ENCODE measurements around the gene PIAS4.

PIAS4 gene

GRCh38 chr19:4035582-4035981 lies 28.0 kb downstream of the PIAS4 start:
- no peak for DNase-seq (ENCODE audit: low read depth)
- no peak overlapping the region for H3K4me3 ChIP-seq (ENCODE audit: low read depth, low read length)
- no peak for TF ChIP-seq CTCF (IDR thresholded peaks at IDR 0.05; ENCODE audit: low read depth, low read length, missing control alignments)

- no peak overlapping the region for H3K4me3 ChIP-seq (ENCODE audit: low read depth, low read length)
- TF ChIP-seq CTCF (IDR thresholded peaks at IDR 0.05; ENCODE audit: low read depth, low read length, missing control alignments) = no peak
- no peak for DNase-seq (ENCODE audit: low read depth)
Measured at GRCh38 chr19:4036576-4037300, 29.2 kb downstream of the PIAS4 start.

- no peak for DNase-seq (ENCODE audit: low read depth)
- TF ChIP-seq CTCF (IDR thresholded peaks at IDR 0.05; ENCODE audit: low read depth, low read length, missing control alignments) = no peak
- no peak overlapping the region for H3K4me3 ChIP-seq (ENCODE audit: low read depth, low read length)
Measured at GRCh38 chr19:4037301-4037949, 29.9 kb downstream of the PIAS4 start.

- no peak for DNase-seq (ENCODE audit: low read depth)
- H3K4me3 ChIP-seq (ENCODE audit: low read depth, low read length) = no peak overlapping the region
- no peak for TF ChIP-seq CTCF (IDR thresholded peaks at IDR 0.05; ENCODE audit: low read depth, low read length, missing control alignments)
Measured at GRCh38 chr19:4038057-4038456, 30.5 kb downstream of the PIAS4 start.

- H3K4me3 ChIP-seq (ENCODE audit: low read depth, low read length) = no peak overlapping the region
- no peak for DNase-seq (ENCODE audit: low read depth)
- TF ChIP-seq CTCF (IDR thresholded peaks at IDR 0.05; ENCODE audit: low read depth, low read length, missing control alignments) = no peak
Measured at GRCh38 chr19:4038661-4039423, 31.3 kb downstream of the PIAS4 start.

GRCh38 chr19:4042064-4042730 lies 34.7 kb downstream of the PIAS4 start:
- no peak for TF ChIP-seq CTCF (IDR thresholded peaks at IDR 0.05; ENCODE audit: low read depth, low read length, missing control alignments)
- no peak overlapping the region for H3K4me3 ChIP-seq (ENCODE audit: low read depth, low read length)
- DNase-seq (ENCODE audit: low read depth) = no peak

Data from GM12864 (cell line).